ENCODE results near the gene DTNB.
A peak's percentile ranks its signal among the peaks of the same experiment; 100 is the strongest.

The DTNB gene

DNA sequence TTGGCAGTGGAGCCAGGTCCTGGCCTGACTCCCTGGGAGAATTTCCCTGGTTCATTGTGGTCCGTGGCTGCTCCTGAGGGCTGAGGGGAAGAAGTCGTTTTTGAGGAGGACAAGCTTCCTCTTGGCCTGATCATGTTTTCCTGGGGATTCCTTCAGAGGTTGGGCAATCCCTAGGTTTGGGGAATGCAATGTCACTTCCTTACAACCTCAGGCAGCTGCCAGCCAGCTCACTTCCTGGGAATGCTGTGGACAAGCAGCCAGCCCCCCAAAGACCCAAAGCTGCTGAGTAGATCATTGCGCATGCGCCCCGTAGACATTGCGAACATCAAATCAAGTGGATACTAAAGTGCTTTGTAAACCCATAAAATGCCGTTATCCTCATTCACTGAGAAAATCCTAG lies 324.0 kb downstream of the DTNB start:
- no peak overlapping the region for H3K4me3 ChIP-seq (ENCODE audit: low read depth, low read length)

GRCh38 chr2:25347846-25348245 lies 325.5 kb downstream of the DTNB start:
- H3K4me3 ChIP-seq (ENCODE audit: low read depth, low read length), result no peak overlapping the region
- no peak for TF ChIP-seq CTCF (IDR thresholded peaks at IDR 0.05; ENCODE audit: borderline replicate concordance, insufficient read depth, low read depth, low read length)

More for the DNA sequence above, 324.0 kb downstream of the DTNB start:
- no peak for TF ChIP-seq CTCF (IDR thresholded peaks at IDR 0.05; ENCODE audit: borderline replicate concordance, insufficient read depth, low read depth, low read length)

DNA sequence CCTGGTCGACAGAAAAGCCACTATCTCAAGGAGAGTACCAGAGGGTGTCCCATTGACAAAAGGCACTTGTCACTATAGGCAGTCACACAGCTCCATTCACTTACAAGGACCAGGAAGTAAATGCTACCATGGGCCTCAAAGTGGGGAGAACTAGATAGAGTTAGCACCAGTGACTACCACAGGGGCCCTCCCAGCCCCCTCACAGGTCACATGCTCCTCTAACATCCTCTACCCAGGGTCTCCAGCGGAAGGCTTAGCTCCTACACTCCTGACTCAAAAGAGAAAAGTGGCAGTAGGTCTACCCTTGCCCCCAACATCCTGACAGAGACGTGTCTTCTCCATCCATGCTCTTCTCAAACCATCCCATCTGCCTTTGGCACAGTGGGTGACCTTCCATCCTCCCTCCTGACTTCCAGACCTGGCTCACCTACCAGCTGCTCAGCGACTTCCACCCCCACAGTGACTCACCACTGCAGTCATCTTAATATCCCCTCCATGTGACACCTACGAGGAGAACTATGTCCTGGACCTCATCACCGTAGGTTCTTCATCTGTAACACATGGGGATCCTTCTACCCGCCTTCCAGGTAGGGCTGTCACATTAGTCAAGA lies 326.1 kb downstream of the DTNB start:
- H3K4me3 ChIP-seq (ENCODE audit: low read depth, low read length), result no peak overlapping the region
- TF ChIP-seq CTCF (IDR thresholded peaks at IDR 0.05; ENCODE audit: borderline replicate concordance, insufficient read depth, low read depth, low read length), result no peak

- no peak for TF ChIP-seq CTCF (IDR thresholded peaks at IDR 0.05; ENCODE audit: borderline replicate concordance, insufficient read depth, low read depth, low read length)
- no peak overlapping the region for H3K4me3 ChIP-seq (ENCODE audit: low read depth, low read length)
Measured at GRCh38 chr2:25343187-25343825, 330.1 kb downstream of the DTNB start.

- peak overlapping the region; percentile 55 for H3K4me3 ChIP-seq (ENCODE audit: low read depth, low read length)
- peak; percentile 100 for TF ChIP-seq CTCF (IDR thresholded peaks at IDR 0.05; ENCODE audit: borderline replicate concordance, insufficient read depth, low read depth, low read length)
Measured at GRCh38 chr2:25342372-25343186, 330.8 kb downstream of the DTNB start.

DNA sequence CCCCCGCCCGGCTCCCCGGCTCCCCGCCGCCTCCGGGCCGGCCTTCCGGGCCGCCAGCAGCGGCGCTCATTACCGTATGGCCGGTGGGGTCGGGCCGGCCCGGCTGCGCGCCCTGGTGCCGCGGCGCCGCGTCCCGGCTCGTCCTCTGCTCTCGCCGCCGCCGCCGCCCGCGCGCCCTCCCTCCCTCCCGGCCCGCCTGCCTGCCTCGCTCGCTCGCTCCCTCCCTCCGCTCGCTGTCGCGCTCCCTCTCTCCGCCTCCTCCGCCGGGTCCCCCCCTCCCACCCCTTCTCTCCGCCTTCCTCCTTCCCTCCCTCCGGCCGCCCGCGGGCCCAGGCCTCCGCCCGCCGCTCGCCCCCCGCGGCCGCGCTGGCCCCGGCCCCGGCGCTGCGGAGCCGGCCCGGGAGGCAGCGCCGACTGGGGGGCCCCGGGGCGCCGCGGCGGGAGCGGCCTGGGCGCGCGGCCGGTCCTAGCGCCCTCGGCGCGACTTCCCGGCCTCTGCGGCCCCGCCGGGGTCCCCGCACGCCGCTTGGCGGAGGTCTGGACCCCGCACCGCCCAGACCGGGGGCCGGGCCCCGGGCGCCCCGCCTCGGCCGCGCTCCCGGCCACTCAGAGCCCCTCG lies 331.5 kb downstream of the DTNB start, which contains the start of gene DNMT3A:
DNMT3A (minus strand) TSS at position 173 of the 619 bp plus-strand sequence. CDS start 27,941 bp downstream, outside the sequence.
- peak within 1 kb of the TSS; percentile 55 for H3K4me3 ChIP-seq (ENCODE audit: low read depth, low read length)

More for the DNA sequence above, 331.5 kb downstream of the DTNB start, which contains the start of gene DNMT3A:
- TF ChIP-seq CTCF (IDR thresholded peaks at IDR 0.05; ENCODE audit: borderline replicate concordance, insufficient read depth, low read depth, low read length), result no peak

Data from GM12875 (cell line).